Jurkat, Clone E6-1 (cell line): ENCODE results near the gene SPTB.

Experiments used
- DNase-seq: peaks from one replicate; pipeline ENCODE4 v3.0.0-alpha.2; 2011; ENCODE audit warnings: low read depth, low spot score
- H3K4me3 ChIP-seq: 2 replicates; pipeline ENCODE4 v1.5.1; 2011; ENCODE audit warnings: mild to moderate bottlenecking, low read length, control low read depth, moderate library complexity

SPTB gene

DNA sequence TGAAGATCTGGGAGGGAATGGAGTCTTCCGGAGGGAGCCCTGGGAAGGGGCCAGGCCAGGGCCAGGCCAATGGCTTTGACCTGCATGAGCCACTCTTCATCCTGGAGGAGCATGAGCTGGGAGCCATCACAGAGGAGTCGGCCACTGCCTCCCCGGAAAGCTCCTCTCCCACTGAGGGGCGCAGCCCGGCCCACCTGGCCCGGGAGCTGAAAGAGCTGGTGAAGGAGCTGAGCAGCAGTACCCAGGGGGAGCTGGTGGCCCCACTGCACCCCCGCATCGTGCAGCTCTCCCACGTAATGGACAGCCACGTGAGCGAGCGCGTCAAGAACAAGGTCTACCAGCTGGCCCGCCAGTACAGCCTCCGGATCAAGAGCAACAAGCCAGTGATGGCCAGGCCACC, 137.7 kb downstream of the SPTB start:
- no peak for DNase-seq
- H3K4me3 ChIP-seq: no peak overlapping the region

- DNase-seq: no peak
- H3K4me3 ChIP-seq: no peak overlapping the region
Measured at GRCh38 chr14:64741200-64741599, 138.5 kb downstream of the SPTB start.

DNA sequence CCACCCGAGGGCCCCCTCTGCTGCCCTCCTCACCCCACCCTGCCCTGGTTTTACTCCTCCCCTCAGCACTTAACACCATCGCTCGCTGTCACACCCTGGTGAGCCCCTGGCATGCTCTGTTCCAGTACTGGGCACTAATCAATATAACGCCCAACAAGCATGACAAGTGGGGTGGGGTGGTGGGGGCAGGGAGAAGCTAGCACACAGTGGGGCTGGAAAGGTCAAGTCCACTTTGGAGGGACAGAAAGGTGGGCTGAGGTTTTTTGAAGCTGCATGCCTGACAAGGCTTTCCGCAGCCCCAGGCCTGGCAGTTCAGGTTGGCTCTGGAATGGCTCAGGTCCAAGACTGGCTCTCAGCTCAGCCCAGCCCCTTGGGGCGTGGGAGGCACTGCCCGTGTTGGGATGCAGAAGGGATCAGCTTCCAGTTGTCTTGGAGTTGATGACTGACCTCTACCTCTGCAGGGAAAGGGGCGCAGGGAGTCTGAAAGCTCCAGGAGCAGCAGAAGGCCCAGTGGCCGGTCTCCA, 141.4 kb downstream of the SPTB start:
- DNase-seq: no peak
- H3K4me3 ChIP-seq: no peak overlapping the region

DNA sequence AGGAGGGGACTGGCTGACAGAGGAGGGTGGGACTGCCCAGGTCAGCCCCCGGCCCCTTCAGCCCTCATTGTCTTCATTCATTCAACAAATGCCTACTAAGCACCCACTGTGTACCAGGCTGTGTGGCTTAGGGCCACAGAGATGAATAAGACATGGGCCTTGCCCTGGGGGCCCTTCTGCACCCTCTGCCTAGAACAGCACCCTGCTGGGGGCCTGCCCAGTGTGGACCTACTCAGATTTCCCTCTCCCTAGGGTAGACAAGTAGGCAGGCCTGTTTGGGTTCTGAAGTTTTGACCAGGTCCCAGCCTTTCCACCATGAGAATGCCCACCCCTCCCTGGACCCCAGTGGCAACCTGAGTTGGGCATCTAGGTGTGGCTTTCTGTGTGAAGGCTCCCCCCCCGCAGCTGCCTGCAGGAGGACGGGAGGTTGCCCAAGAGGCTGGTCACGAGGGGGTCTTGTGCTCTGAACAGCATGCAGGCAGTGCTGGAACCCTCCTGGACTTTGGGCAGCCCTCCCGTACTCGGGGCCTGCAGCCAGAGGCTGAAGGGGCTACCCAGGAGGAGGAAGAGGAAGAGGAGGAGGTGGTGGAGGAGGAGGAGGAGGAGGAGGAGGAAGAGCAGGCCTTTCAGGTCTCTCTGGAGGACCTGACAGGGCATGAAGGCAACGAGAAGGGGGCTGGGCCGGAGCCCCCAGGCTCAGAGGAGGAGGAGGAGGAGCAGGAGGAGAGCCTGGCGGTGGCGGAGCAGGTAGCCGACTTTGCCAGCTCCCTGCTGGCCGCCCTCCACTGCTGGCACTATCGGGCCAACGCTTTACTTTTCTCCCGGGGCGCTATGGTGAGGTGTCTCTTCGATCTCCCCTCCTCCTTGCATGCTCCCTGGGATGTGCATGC, 142.1 kb downstream of the SPTB start:
- DNase-seq: no peak
- H3K4me3 ChIP-seq: no peak overlapping the region

DNA sequence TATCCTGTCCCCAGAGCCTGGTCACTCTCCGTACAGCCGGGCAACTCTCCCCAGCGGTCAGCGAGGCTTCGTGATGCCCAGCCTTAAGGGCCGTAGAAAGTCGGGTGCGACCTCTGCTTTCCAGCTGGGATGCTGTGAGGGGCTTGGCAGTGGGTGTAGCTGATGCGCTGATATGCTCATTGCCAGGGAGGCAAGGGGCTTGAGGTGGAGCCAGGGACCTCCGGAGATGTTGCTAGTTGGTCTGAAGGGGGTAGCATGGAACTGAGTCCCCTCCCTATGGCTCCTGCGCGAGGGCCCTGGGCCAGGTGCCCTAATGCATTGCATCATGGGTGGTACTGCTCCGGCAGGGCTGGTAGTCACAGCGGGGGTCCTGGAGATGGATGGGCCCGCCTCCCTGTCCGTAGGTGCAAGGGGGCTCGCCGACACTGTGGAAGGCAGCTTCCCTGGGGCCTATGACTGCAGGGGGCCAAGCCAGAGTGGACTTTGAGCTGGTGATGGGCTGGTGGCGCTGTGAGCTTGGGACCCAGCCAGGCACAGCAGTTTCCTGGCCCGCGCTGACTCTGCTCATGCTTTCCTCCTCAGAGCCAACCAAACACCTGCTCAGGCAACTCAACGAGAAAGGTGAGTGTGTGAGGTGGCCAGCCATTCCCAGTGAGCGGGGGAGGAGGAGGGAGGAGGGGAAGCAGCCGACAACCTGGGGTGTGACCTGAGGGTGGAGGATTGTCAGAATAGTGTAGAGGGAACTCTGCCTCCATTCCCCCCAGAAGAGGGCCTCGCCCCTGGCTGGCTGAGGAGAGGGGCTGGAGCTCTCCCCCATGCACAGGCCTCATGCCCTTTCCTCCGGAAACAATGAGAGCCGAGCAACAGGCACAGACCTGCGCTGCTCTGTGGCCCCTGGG, 143.2 kb downstream of the SPTB start:
- no peak overlapping the region for H3K4me3 ChIP-seq
- no peak for DNase-seq

DNA sequence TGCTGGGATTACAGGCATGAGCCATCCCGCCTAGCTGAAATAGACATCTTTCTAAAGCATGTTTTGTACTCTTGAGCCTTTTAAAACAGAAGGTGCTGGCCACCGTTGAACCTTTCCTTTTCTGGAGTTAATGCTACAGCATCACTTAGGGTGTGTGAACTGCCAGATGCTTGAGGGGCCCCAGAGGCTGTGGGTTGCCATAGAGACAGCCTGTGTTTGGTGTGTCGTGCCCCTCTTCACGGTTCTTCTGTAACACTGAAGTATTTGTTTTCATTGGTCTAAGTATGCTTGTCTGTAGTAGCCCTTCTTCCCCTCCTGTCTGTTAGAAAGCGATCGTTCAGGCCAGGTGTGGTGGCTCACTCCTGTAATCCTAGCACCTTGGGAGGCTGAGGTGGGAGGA, 144.7 kb downstream of the SPTB start:
- no peak for DNase-seq

DNA sequence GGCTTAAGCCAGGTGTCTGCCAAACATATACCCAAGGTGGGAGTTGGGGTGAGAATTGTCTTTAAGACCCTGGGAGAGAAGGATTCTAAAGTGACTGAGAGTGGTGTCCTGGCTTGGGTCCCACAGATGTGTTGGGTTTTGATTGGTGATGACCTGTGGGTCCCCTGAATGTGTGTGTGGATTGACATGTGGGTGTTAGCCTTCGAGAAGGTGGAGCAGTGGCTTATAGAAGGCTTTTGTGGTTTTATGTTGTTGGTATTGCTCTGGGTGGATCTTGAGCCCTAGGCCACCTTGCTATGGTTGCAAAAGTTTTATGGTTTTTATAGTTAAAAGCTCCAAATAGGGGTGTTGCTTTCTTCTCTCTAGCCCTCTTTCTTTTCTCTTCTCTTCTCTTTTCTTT, 145.8 kb downstream of the SPTB start:
- H3K4me3 ChIP-seq: no peak overlapping the region
- DNase-seq: no peak

More for the DNA sequence above, 144.7 kb downstream of the SPTB start:
- H3K4me3 ChIP-seq: no peak overlapping the region

DNA sequence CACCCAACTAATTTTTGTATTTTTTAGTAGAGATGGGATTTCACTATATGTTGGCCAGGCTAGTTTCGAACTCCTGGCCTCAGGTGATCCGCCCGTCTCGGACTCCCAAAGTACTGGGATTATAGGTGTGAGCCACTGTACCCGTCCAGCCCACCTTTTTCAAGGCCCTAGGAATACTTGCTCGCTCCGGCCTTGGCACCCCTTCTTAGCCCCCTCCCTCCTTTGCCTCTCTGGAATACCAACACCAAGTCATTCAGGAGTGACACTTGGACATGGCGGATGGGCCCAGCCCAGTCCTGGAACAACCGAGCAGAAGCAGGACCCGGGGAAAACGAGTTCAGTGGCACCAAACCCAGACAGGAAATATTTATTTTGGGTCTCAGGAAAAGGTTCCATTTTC, 146.4 kb downstream of the SPTB start:
- H3K4me3 ChIP-seq: no peak overlapping the region
- DNase-seq: no peak

GRCh38 chr14:64732536-64733120, 147.1 kb downstream of the SPTB start:
- no peak overlapping the region for H3K4me3 ChIP-seq
- DNase-seq: no peak

- H3K4me3 ChIP-seq: no peak overlapping the region
- no peak for DNase-seq
Measured at GRCh38 chr14:64732066-64732465, 147.6 kb downstream of the SPTB start.

DNA sequence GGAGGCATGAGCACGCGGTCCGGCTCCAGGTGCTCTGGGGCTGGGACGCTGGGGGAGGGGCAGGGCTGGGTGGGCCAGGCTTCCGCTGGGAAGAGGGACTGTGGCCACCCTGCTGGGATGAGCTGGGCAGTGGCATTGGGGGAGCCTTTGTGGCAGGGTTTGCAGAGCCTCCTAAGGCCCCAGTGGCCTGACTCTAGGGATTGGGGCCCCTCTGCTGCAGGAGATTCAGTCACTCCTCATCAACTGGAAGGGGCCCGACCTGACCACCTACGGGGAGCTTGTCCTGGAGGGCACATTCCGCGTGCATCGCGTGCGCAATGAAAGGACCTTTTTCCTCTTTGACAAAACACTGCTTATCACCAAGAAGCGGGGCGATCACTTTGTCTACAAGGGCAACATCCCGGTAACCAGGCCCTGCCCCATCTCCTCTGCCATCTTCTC, 148.5 kb downstream of the SPTB start:
- no peak overlapping the region for H3K4me3 ChIP-seq
- no peak for DNase-seq

DNA sequence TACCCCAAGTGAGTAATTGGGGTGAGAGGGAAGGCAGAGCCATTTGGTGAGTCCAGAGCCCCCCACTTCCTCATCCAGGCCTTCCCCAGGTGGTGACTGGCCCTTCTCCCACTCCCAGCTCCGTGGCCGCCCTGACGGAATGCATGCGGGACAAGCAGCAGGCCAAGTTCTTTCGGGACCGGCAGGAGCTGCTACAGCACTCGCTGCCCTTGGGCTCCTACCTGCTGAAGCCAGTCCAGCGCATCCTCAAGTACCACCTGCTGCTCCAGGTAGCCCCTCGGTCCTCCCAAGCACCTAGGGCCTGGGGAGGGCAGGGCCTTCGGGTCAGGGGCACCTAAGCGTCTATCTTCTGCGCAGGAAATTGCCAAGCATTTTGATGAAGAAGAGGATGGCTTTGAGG, 149.0 kb downstream of the SPTB start:
- H3K4me3 ChIP-seq: no peak overlapping the region

DNA sequence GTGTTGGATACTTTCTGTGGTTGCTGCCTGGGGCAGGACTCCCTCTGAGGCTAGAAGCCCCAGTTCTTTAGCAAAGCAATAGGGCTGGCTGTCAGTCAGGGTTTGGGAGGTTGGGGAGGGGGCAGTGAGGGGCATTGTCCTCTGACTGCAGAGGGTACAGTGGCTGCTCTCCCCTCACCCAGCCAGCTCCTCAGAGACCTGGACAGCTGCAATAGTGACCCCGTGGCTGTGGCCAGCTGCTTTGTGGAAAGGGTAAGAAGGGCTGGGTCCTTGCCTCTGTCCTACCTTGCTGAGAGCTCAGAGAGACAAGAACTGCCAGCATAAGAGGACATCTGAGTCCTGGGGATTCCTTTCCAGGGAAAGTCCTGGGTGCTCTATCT, 149.7 kb downstream of the SPTB start:
- DNase-seq: no peak
- no peak overlapping the region for H3K4me3 ChIP-seq

More for the DNA sequence above, 149.0 kb downstream of the SPTB start:
- no peak for DNase-seq

DNA sequence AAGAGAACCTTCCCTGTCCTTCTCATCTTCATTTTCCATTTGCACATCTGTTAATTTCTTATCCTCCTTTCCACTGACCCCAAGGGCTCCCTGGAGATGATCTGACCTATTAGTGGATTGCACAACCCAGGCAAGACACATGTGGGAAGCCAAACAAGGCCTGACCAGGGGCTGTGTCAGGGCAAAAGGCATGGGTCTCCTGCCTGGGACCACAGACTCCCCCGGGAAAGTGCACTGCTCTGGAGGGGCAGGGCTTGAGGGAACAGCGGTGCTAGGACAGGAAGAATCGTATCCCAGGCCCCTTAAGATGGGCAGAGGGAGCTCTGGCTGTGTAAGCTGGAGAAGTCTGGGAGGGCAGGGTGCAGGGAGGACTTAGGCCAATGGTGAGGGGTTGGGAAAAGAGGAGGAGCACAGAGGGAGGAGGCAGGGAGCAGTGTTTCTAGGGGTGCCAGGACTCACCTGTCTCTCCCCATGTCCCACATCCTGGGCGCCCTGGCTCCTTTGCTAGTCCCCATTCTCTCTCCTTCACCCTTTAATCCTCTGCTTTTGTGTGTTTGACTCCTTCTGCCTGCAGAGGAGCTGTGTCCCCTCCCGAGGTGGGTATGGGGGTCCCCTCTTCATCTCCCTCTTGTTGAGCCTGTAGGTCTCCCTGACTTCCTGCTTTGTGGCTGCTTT, 150.2 kb downstream of the SPTB start:
- H3K4me3 ChIP-seq: no peak overlapping the region
- DNase-seq: peak; percentile 16

DNA sequence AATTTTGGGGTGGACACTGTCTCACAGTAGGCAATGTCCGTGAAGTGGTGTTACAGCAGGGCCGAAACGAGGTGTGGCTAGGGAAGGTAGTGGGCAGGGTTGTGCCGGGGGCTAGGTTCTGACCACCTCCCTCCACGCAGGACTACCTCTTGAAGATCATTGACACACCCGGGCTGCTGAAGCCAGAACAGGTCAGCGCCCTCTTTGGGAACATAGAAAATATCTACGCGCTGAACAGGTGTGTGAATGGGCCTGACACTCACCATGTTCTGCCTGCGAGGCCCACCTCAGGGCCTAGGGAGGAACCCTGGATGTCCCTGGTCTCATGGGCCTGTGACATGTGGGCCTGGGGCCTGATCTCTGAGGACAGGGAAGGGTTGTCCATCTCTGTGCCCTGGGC, 150.9 kb downstream of the SPTB start:
- H3K4me3 ChIP-seq: no peak overlapping the region
- no peak for DNase-seq

GRCh38 chr14:64728106-64728505, 151.6 kb downstream of the SPTB start:
- H3K4me3 ChIP-seq: no peak overlapping the region

DNA sequence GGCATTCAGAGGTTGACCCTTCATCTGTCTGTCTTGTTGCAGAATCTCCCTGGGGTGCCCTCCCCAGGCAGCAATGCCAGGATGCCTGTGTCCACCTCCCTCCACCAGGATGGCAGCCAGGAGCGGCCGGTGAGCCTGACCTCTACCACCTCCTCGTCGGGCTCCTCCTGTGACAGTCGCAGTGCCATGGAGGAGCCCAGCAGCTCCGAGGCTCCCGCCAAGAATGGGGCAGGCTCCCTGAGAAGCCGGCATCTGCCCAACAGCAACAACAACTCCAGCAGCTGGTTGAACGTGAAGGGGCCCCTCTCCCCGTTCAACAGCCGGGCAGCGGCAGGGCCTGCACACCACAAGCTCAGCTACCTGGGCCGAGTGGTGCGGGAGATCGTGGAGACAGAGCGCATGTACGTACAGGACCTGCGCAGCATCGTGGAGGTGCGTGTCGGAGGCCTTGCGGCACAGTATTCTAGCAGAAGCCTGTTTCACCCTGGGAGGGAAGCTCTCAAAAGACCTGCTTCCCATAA, 152.1 kb downstream of the SPTB start:
- DNase-seq: no peak
- no peak overlapping the region for H3K4me3 ChIP-seq

More at GRCh38 chr14:64728106-64728505, 151.6 kb downstream of the SPTB start:
- no peak for DNase-seq

DNA sequence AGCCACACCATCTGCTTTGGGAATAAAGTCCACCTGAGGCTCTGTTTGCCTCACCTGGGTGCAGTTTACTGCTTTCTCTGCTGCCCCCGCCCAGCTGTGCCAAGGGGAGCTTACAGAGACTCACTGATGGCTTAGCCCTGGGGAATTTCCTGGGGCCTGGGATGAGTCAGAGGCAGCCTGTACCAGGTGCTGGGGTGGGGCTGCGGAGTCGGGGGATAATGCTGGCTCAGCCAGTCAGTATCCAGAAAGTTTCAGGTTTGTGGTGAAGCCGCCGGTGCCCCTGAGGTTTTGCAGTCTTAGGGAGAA, 153.2 kb downstream of the SPTB start:
- H3K4me3 ChIP-seq: no peak overlapping the region
- no peak for DNase-seq
